Measurements from ENCODE around the gene FLRT2. TPM values are rescaled to one million over a fixed set of nuclear protein-coding genes. Genes with fewer than 3 reads are reported as not detected.

FLRT2 gene
- total and polyA plus RNA-seq, 10 of the 15 experiments (the other 5 are each of a cell fraction or from before 2014, with no cell fraction given): 0.03 to 0.13 TPM; not detected in 8

DNA sequence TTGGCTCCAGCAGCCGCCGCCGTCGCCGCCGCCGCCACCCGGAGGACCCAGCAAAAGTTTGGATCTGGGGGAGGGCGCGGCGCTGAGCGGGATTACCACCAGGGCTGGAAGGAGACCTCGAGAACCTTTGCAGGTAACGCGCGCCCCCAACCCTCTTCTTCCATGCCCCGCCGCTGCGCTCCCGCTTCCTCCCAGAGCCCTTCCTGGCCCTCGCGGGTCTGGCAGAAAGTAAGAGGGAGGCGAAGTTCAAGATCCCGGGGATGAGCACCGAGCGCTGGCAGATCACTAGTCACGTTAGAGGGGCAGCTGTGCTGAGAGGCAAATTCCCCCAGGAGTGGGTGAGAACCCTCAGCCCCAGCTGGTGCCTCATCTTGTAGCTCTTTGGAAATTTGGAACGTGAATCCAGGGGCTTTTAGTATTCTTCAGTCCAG lies 3.9 kb downstream of the FLRT2 start (continued):
- TF ChIP-seq BCLAF1 (IDR thresholded peaks at IDR 0.05): no peak

DNA sequence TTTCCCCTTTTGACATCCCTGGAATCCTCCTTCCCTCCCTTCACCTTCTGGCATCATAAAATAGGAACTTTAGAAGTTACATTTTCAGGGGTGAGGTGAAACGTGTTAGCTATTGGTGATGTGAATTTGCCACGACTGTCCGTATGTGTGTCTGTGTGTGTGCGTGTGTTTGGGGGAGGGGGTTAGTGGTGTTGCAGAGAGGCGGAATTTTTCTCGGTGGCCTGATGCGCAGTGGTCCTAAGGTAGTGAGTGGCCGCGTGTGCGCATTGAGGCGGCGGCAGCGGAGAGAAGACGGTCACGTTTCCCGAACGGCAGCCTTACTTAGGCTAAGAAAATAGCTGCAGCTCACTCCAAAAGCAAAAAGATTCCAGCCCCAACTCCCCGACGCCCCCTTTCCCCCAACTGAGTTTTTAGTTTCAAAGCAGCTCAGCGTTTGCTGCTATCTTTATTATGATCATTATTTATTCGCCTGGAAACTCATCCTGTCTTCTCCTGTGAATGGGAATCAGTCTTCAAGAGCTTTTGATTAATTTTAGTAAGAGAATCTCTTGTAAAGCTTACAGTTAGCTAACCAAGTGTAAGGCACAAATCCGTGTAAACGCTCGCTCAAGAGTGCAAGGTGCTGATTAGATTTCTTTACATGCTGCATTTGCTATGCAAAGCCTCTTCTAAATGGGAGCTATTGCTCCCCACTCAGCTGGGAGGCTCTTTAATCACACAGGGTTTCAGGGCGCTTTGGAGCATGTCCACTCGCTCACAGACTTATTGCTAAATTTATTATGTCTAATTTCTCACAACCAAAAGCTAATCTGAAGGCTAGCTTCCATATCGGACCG lies 4.7 kb downstream of the FLRT2 start:
- DNase-seq (ENCODE audit: low read depth, low spot score): no peak
- intact Hi-C loops (cut with micrococcal nuclease; ENCODE audit: unreplicated experiment) (no loop called here), in situ Hi-C loops (cut with MboI) (no loop called here)
- H3K27ac ChIP-seq (ENCODE audit: control insufficient read depth, insufficient read depth): no peak overlapping the region
- no peak overlapping the region for H3K4me3 ChIP-seq
- no TSS peak for BruUV-seq (replicated peaks)
- ChIA-PET SMC1A (ENCODE audit: uncharacterized antibody, unreplicated experiment) (interaction anchor here (0.8 to 1.3 kb wide), 2 partner anchors 11 to 26 kb away, joined by 3 read pairs; no protein-coding TSS in a partner anchor), POLR2A (interaction anchor here (0.6 kb wide), 1 partner anchor 1052 kb away, joined by 3 read pairs; no protein-coding TSS in a partner anchor), RAD21 (ENCODE audit: unreplicated experiment) (interaction anchor here (0.9 kb wide), 1 partner anchor 71 kb away, joined by 3 read pairs; no protein-coding TSS in a partner anchor), CTCF (no interaction called here)
- H4K20me1 ChIP-seq (ENCODE audit: control insufficient read depth, insufficient read depth): no peaks in the 10 kb centered on the region
- TF ChIP-seq CBFB (IDR thresholded peaks at IDR 0.05; ENCODE audit: low read depth) (no peak), FOS (IDR thresholded peaks at IDR 0.05; ENCODE audit: borderline replicate concordance, extremely low read depth, insufficient read length) (no peak), NFIC (IDR thresholded peaks at IDR 0.05; ENCODE audit: low read depth, low read length) (no peak), PAX5 (IDR thresholded peaks at IDR 0.05; ENCODE audit: borderline replicate concordance, low read depth, low read length) (no peak)
- TF ChIP-seq, protein P1, sequence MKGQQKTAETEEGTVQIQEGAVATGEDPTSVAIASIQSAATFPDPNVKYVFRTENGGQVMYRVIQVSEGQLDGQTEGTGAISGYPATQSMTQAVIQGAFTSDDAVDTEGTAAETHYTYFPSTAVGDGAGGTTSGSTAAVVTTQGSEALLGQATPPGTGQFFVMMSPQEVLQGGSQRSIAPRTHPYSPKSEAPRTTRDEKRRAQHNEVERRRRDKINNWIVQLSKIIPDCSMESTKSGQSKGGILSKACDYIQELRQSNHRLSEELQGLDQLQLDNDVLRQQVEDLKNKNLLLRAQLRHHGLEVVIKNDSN (IDR thresholded peaks at IDR 0.05; ENCODE audit: borderline replicate concordance, extremely low read length, insufficient read depth, low read depth, low read length): no peak
- no peaks in the 10 kb centered on the region for H3K27me3 ChIP-seq (replicated peaks in 1 of 2; ENCODE audit: control insufficient read depth in 2 of 2, insufficient read depth in 2 of 2, low read length in 1 of 2)
- no peak overlapping the region for H3K4me2 ChIP-seq (ENCODE audit: control insufficient read depth, insufficient read depth)
- H3K9me3 ChIP-seq (replicated peaks; ENCODE audit: control insufficient read depth, insufficient read depth, low read length): no peaks in the 10 kb centered on the region; the same call in 2 of the 3 replicates
- no peak for FAIRE-seq
- 40% methylated on average over 28 of the region's 28 CpGs for WGBS (ENCODE audit: insufficient coverage, insufficient replicate concordance, low lambda C conversion rate, missing lambda C conversion rate)
- H3K36me3 ChIP-seq (ENCODE audit: control insufficient read depth in 2 of 2, insufficient read depth in 2 of 2, low read length in 1 of 2): no peaks in the 10 kb centered on the region
- no peak overlapping the region for H3K9ac ChIP-seq (ENCODE audit: control insufficient read depth, insufficient read depth, low read length)
- no peaks in the 10 kb centered on the region for H3K4me1 ChIP-seq (ENCODE audit: control insufficient read depth, insufficient read depth, low read length)
- H3K79me2 ChIP-seq (ENCODE audit: control insufficient read depth, insufficient read depth, low read length): no peaks in the 10 kb centered on the region
- no peak overlapping the region for H2AFZ ChIP-seq (ENCODE audit: control insufficient read depth, low read depth, low read length)
- no peak for ATAC-seq

Measured in GM12878 (cell line).